ENCODE data around the gene BMP10.

DNA sequence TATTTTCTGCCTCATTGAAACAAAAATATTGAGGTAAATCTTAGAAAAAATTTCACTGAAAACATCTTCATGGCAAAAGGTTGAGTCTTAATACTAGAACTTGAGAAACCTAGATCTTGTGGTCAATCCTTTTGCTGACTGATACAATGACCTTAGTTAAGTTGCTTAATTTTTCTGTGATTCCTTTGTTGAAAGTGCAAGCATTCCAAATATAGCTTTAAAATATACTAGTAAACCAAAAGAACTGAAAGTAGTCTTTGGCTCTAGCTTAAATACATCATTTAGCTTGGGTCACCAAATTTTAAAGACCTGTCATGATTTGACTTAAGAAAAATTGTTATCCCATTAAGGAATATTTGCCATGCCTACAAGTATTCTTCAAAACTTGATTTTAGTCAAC lies 16.7 kb downstream of the BMP10 start:
- TF ChIP-seq POLR2A (IDR thresholded peaks at IDR 0.05) (no peak), POLR2AphosphoS5 (IDR thresholded peaks at IDR 0.05) (no peak)
- TF ChIP-seq, protein P1, sequence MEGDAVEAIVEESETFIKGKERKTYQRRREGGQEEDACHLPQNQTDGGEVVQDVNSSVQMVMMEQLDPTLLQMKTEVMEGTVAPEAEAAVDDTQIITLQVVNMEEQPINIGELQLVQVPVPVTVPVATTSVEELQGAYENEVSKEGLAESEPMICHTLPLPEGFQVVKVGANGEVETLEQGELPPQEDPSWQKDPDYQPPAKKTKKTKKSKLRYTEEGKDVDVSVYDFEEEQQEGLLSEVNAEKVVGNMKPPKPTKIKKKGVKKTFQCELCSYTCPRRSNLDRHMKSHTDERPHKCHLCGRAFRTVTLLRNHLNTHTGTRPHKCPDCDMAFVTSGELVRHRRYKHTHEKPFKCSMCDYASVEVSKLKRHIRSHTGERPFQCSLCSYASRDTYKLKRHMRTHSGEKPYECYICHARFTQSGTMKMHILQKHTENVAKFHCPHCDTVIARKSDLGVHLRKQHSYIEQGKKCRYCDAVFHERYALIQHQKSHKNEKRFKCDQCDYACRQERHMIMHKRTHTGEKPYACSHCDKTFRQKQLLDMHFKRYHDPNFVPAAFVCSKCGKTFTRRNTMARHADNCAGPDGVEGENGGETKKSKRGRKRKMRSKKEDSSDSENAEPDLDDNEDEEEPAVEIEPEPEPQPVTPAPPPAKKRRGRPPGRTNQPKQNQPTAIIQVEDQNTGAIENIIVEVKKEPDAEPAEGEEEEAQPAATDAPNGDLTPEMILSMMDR (IDR thresholded peaks at IDR 0.05 in 8 of 11, conservative IDR thresholded peaks at IDR 0.05 in 3 of 11), result no peak

Measured in spleen (tissue), 7 donors.